K562 (cell line): Measurements from ENCODE around the gene RCSD1. TPM values are rescaled to one million over a fixed set of nuclear protein-coding genes. Genes with fewer than 3 reads are reported as not detected.

Source experiments
- ATAC-seq: fragments of 200-7000 bp; cut with Tn5 transposase; 3 replicates; pipeline ENCODE4 v1.9.1; 2020; ENCODE audit warnings: moderate library complexity
- BruUV-seq: library from RNA; stranded (reverse); fragments of 400-500 nt; replicated peaks from 2 replicates; lab custom pipeline; 2021; lab: Mats Ljungman, UMichigan
- CTCF ChIA-PET: fragments of 300-600 bp; formaldehyde crosslinking; extraction: SDS; loops from one replicate; lab custom pipeline; 2021; ENCODE audit warnings: low intra/inter-chr PET ratio; lab: Yijun Ruan, JAX
- POLR2A ChIA-PET: fragments of 300-600, 350-650 bp; sonication (Branson Sonifier 250); formaldehyde crosslinking; extraction: SDS; loops from one replicate; lab custom pipeline; 2021; ENCODE audit warnings: antibody characterized with exemption, inconsistent platforms; lab: Yijun Ruan, JAX
- DNase-seq, 4 experiments: peaks; one replicate each; pipeline versions ENCODE4 v3.0.0 to v3.0.0-alpha.2; 2011 to 2018; ENCODE audit warnings: low spot score in 3 of 4, mixed read lengths in 3 of 4; ENCODE audit errors: extremely low read depth in 1 of 4
- FAIRE-seq: peaks from 2 replicates; lab custom pipeline; 2011; peaks lifted over from hg19 to GRCh38; lab: Jason Lieb, UNC
- H2AFZ ChIP-seq: 2 replicates; pipeline ENCODE4 v1.6.0; 2011; ENCODE audit warnings: low read depth, low read length, control low read depth, inconsistent platforms
- H3K27ac ChIP-seq: fragments of 200-600 bp; 3 replicates; pipeline ENCODE4 v1.8.0; 2011; ENCODE audit warnings: low read depth, mild to moderate bottlenecking, control low read depth, inconsistent platforms, low read length, moderate library complexity, mixed read lengths; ENCODE audit errors: extremely low read depth
- H3K27me3 ChIP-seq, 2 experiments: fragments of 300-600 bp in 1 of 2; 2 replicates in 1 of 2; 3 replicates in 1 of 2; pipeline versions ENCODE4 v1.6.0 to v1.8.0; 2011; ENCODE audit warnings: inconsistent platforms in 2 of 2, low read length in 2 of 2, mild to moderate bottlenecking in 1 of 2, mixed read lengths in 1 of 2, moderate library complexity in 1 of 2; ENCODE audit not compliant: control insufficient read depth in 2 of 2, insufficient read depth in 2 of 2
- H3K36me3 ChIP-seq: fragments of 300-600 bp; 3 replicates; pipeline ENCODE4 v1.8.0; 2011; ENCODE audit warnings: mild to moderate bottlenecking, low read length, inconsistent platforms; ENCODE audit not compliant: control insufficient read depth, insufficient read depth
- H3K4me1 ChIP-seq, 2 experiments: fragments of 200-600 bp in 1 of 2; replicated peaks in 1 of 2; 2 replicates in 1 of 2; 3 replicates in 1 of 2; pipeline versions ENCODE4 v1.5.1 to v1.8.0; 2011; ENCODE audit warnings: inconsistent platforms in 2 of 2, low read length in 2 of 2, mild to moderate bottlenecking in 1 of 2, mixed read lengths in 1 of 2, moderate library complexity in 1 of 2; ENCODE audit not compliant: control insufficient read depth in 2 of 2, insufficient read depth in 2 of 2
- H3K4me2 ChIP-seq: 2 replicates; pipeline ENCODE4 v1.6.1; 2011; ENCODE audit warnings: low read length, control low read depth, inconsistent platforms, mixed read lengths; ENCODE audit not compliant: insufficient read depth
- H3K4me3 ChIP-seq: fragments of 200-600 bp; sonication (generic), shearing (Covaris generic); 2 replicates; pipeline ENCODE4 v1.5.1; 2016; ENCODE audit warnings: control low read depth, inconsistent platforms
- H3K79me2 ChIP-seq: fragments of 200-600 bp; 3 replicates; pipeline ENCODE4 v1.8.0; 2011; ENCODE audit warnings: low read length, inconsistent platforms; ENCODE audit not compliant: control insufficient read depth, insufficient read depth
- H3K9ac ChIP-seq, 2 experiments: 2 replicates each; pipeline versions ENCODE4 v1.6.0 to v1.6.1; 2011; ENCODE audit warnings: low read depth in 2 of 2, low read length in 2 of 2, control low read depth in 1 of 2, inconsistent platforms in 1 of 2, mild to moderate bottlenecking in 1 of 2, mixed read lengths in 1 of 2; ENCODE audit not compliant: insufficient read depth in 1 of 2
- H3K9me1 ChIP-seq: one replicate; pipeline ENCODE4 v1.6.0; 2011; ENCODE audit warnings: inconsistent platforms, mild to moderate bottlenecking, low read length, moderate library complexity; ENCODE audit not compliant: control insufficient read depth, insufficient read depth
- H3K9me3 ChIP-seq: replicated peaks from 2 replicates; pipeline ENCODE4 v1.5.1; 2011; ENCODE audit warnings: low read depth, low read length, inconsistent platforms; ENCODE audit not compliant: control insufficient read depth, insufficient read depth
- H4K20me1 ChIP-seq: replicated peaks from 2 replicates; pipeline ENCODE4 v1.6.1; 2011; ENCODE audit warnings: low read length, inconsistent platforms, mixed read lengths; ENCODE audit not compliant: control insufficient read depth, insufficient read depth
- CCNT2 ChIP-seq: IDR thresholded peaks from 2 replicates; pipeline ENCODE4 v1.6.1; 2011; ENCODE audit warnings: borderline replicate concordance, low read depth, mild to moderate bottlenecking, moderate library complexity, mixed read lengths, low read length; ENCODE audit not compliant: insufficient read length; ENCODE audit errors: extremely low read depth
- CTCF ChIP-seq, 3 experiments: IDR thresholded peaks in 2 of 3; conservative IDR thresholded peaks in 1 of 3; 2 replicates each; pipeline ENCODE4 v1.5.1; 2011 to 2012; ENCODE audit warnings: low read length in 3 of 3, mild to moderate bottlenecking in 3 of 3, control low read depth in 2 of 3, improper control_type of control experiment in 1 of 3, inconsistent platforms in 1 of 3, low read depth in 1 of 3, mixed read lengths in 1 of 3, moderate library complexity in 1 of 3; ENCODE audit not compliant: insufficient read depth in 2 of 3
- L3MBTL2 ChIP-seq: fragments of 450-650 bp; IDR thresholded peaks from 2 replicates; pipeline ENCODE4 v1.6.1; 2016; ENCODE audit warnings: mild to moderate bottlenecking, moderate library complexity
- MAZ ChIP-seq, 2 experiments: fragments of 450-650 bp in 1 of 2; sonication (generic) in 1 of 2; formaldehyde crosslinking; IDR thresholded peaks in 1 of 2; conservative IDR thresholded peaks in 1 of 2; 2 replicates each; pipeline versions ENCODE4 v1.4.0 to v1.5.0; 2020; ENCODE audit warnings: mild to moderate bottlenecking in 1 of 2, missing genetic modification reagents in 1 of 2
- PTRF ChIP-seq: fragments of 450-650 bp; IDR thresholded peaks from 2 replicates; pipeline ENCODE4 v1.6.1; 2016; ENCODE audit warnings: mild to moderate bottlenecking, missing genetic modification characterization, missing compliant biosample characterization
- RERE ChIP-seq: sonication (generic); formaldehyde crosslinking; IDR thresholded peaks from 2 replicates; pipeline ENCODE4 v1.8.0; 2023; ENCODE audit warnings: missing genetic modification reagents, mild to moderate bottlenecking, borderline replicate concordance
- SAP30 ChIP-seq: fragments of 200-600 bp; sonication (generic); IDR thresholded peaks from 2 replicates; pipeline ENCODE4 v1.6.1; 2012; ENCODE audit warnings: borderline replicate concordance, low read depth, mild to moderate bottlenecking, moderate library complexity, low read length, control low read depth, inconsistent platforms; ENCODE audit not compliant: insufficient read depth, poor library complexity, severe bottlenecking
- ZEB2 ChIP-seq: fragments of 450-650 bp; IDR thresholded peaks from 2 replicates; pipeline ENCODE4 v1.6.1; 2016
- ZNF316 ChIP-seq: fragments of 450-650 bp; IDR thresholded peaks from 2 replicates; pipeline ENCODE4 v1.6.1; 2016
- WGBS: fragments of 100-300 bp; shearing (Covaris generic); methylation state at CpG from one replicate; pipeline ENCODE4 v1.1.6; 2016; ENCODE audit warnings: low coverage, mixed read lengths; ENCODE audit not compliant: insufficient coverage; ENCODE audit errors: missing lambda C conversion rate; 5-methylcytosine and 5-hydroxymethylcytosine counted together
- in situ Hi-C: fragments of 300-500 bp; cut with MboI; formaldehyde crosslinking; loops from 4 replicates; pipeline ENCODE4 v1.15.0; 2018; ENCODE audit warnings: inconsistent platforms, mixed read lengths
- intact Hi-C: fragments of 100-400 bp; cut with micrococcal nuclease; formaldehyde crosslinking; loops from 2 replicates; pipeline ENCODE4 v1.14.2; 2022
- polyA plus RNA-seq, 8 experiments: library from polyadenylated mRNA; depleted of rRNA in 4 of 8; stranded (reverse) in 5 of 8; unstranded in 3 of 8; fragments of >200 nt; fragmentation: Nextera tagmentation in 2 of 8; fragmentation: Illumina TruSeq in 1 of 8; extraction: Ambion mirVana in 2 of 8; extraction: Trizol in 1 of 8; gene quantifications; 2 replicates each; pipeline versions ENCODE4 v1.2.1 to v1.2.3, GENCODE V29; 2011 to 2014; ENCODE audit warnings: inconsistent platforms in 1 of 8, missing spikeins in 1 of 8
- total RNA-seq, 7 experiments: library from RNA; depleted of rRNA in 6 of 7; stranded (reverse); fragments of >200 nt in 6 of 7; fragmentation: Illumina TruSeq in 2 of 7; extraction: Trizol in 2 of 7; gene quantifications; 2 replicates each; pipeline versions ENCODE4 v1.2.1 to v1.2.3, GENCODE V29; 2011 to 2021; ENCODE audit warnings: low replicate concordance in 1 of 7
- TF ChIP-seq, protein P1 (sequence below): sonication (generic); formaldehyde crosslinking; IDR thresholded peaks from 2 replicates; pipeline ENCODE4 v1.8.1; 2023; ENCODE audit warnings: mild to moderate bottlenecking, missing genetic modification reagents, moderate library complexity

The RCSD1 gene
- total and polyA plus RNA-seq, 9 of the 15 experiments (the other 6 are each of a cell fraction or from before 2014, with no cell fraction given) = 7.8 to 69.8 (median 45.3) TPM

- DNase-seq = peak; percentile 72 to 79 (median 76)
- peak; percentile 78 for ATAC-seq
- under 1% methylated on average over 43 of the region's 52 CpGs for WGBS
- peak overlapping the region; percentile 95 for H2AFZ ChIP-seq
- H3K27ac ChIP-seq = peak overlapping the region; percentile 65
- FAIRE-seq = no peak
- H3K79me2 ChIP-seq = peaks cover 50% of the 10 kb centered on the region
- H3K27me3 ChIP-seq = no peaks in the 10 kb centered on the region
- POLR2A ChIA-PET = interaction anchor here (0.7 to 1.4 kb wide), 7 partner anchors 12 to 353 kb away, joined by 3 to 6 read pairs (median 3); no protein-coding TSS in a partner anchor
- peaks cover 10% of the 10 kb centered on the region; the same call in 1 of the 2 replicates for H4K20me1 ChIP-seq
- no peaks in the 10 kb centered on the region for H3K9me3 ChIP-seq
- peak overlapping the region; percentile 78 to 94 for H3K9ac ChIP-seq
- H3K4me3 ChIP-seq = peak overlapping the region; percentile 73
- peaks cover 29 to 37% of the 10 kb centered on the region in 2 experiments; a peak in 4 of 5 replicates for H3K4me1 ChIP-seq
- peak overlapping the region; percentile 86 for H3K4me2 ChIP-seq
- peaks cover 10% of the 10 kb centered on the region; the same call in 1 of the 3 replicates for H3K36me3 ChIP-seq
- CTCF ChIA-PET = interaction anchor here (0.6 kb wide), 1 partner anchor 79 kb away, joined by 3 read pairs; no protein-coding TSS in a partner anchor
- intact Hi-C loops (loop anchor here (2.0 to 5.0 kb wide), 2 partner anchors 38 to 200 kb away; no protein-coding TSS in a partner anchor), in situ Hi-C loops (no loop called here)
- BruUV-seq = no TSS peak
- peaks cover 7% of the 10 kb centered on the region for H3K9me1 ChIP-seq
- TF ChIP-seq RERE (CRISPR knock-in tag) (0 out of 2 replicates have a peak, but pooled peaks have one; percentile 78), SAP30 (peak; percentile 64), CTCF (IDR thresholded peaks at IDR 0.05 in 2 of 3, conservative IDR thresholded peaks at IDR 0.05 in 1 of 3; ENCODE audit: insufficient read depth in 2 of 3, low read depth in 1 of 3, low read length in 3 of 3) (peak in 1 of 3 experiments; percentile 18; a peak in 1 of 6 replicates), CCNT2 (peak; percentile 7), ZNF316 (no peak), L3MBTL2 (peak; percentile 79), PTRF (no peak), ZEB2 (peak; percentile 52; the same call in 1 of the 2 replicates), MAZ (CRISPR knock-in tag; conservative IDR thresholded peaks at IDR 0.05 in 1 of 2, IDR thresholded peaks at IDR 0.05 in 1 of 2) (peak in 1 of 2 experiments; percentile 70; a peak in 2 of 4 replicates)
- TF ChIP-seq, protein P1, sequence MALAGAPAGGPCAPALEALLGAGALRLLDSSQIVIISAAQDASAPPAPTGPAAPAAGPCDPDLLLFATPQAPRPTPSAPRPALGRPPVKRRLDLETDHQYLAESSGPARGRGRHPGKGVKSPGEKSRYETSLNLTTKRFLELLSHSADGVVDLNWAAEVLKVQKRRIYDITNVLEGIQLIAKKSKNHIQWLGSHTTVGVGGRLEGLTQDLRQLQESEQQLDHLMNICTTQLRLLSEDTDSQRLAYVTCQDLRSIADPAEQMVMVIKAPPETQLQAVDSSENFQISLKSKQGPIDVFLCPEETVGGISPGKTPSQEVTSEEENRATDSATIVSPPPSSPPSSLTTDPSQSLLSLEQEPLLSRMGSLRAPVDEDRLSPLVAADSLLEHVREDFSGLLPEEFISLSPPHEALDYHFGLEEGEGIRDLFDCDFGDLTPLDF (CRISPR knock-in tag) = peak; percentile 8; the same call in 1 of the 2 replicates
Measured at GRCh38 chr1:167722152-167722869, 92.3 kb downstream of the RCSD1 start.
